HG03060 (cell line): ENCODE measurements around the gene MYH6.

ENCODE experiments used
- ATAC-seq: cut with Tn5 transposase; IDR thresholded peaks from one replicate; pipeline ENCODE4 v1.9.1; 2021; ENCODE audit warnings: low read depth, moderate number of reproducible peaks; ENCODE audit not compliant: unreplicated experiment

MYH6 gene

GRCh38 chr14:23380197-23380914 lies 27.7 kb downstream of the MYH6 start:
- ATAC-seq: no peak

- no peak for ATAC-seq
These were observed 28.5 kb downstream of the MYH6 start for GRCh38 chr14:23379366-23380196.

- no peak for ATAC-seq
These were observed 29.4 kb downstream of the MYH6 start for GRCh38 chr14:23378612-23379220.

GRCh38 chr14:23377573-23378563 lies 30.2 kb downstream of the MYH6 start:
- no peak for ATAC-seq

GRCh38 chr14:23377198-23377550 lies 30.9 kb downstream of the MYH6 start:
- ATAC-seq: no peak

- no peak for ATAC-seq
These were observed 31.4 kb downstream of the MYH6 start, which contains the start of gene CMTM5 for GRCh38 chr14:23376482-23377197. TSS of gene CMTM5 (plus strand) at chr14:23377046. CDS start at chr14:23377252, 206 bp downstream.

GRCh38 chr14:23375527-23376251 lies 32.4 kb downstream of the MYH6 start:
- no peak for ATAC-seq

GRCh38 chr14:23373041-23373440 lies 35.0 kb downstream of the MYH6 start:
- ATAC-seq: no peak

- no peak for ATAC-seq
These were observed 35.6 kb downstream of the MYH6 start, which contains the start of gene IL25 for GRCh38 chr14:23372509-23372908. TSS of gene IL25 (plus strand) at chr14:23372809.

GRCh38 chr14:23371865-23372264 lies 36.2 kb downstream of the MYH6 start:
- no peak for ATAC-seq

- no peak for ATAC-seq
These were observed 37.9 kb downstream of the MYH6 start for GRCh38 chr14:23370221-23370620.

GRCh38 chr14:23366426-23366921 lies 41.6 kb downstream of the MYH6 start:
- ATAC-seq: no peak

GRCh38 chr14:23365732-23366425 lies 42.2 kb downstream of the MYH6 start:
- no peak for ATAC-seq

- ATAC-seq: no peak
These were observed 42.9 kb downstream of the MYH6 start, which contains the start of gene EFS for GRCh38 chr14:23365036-23365731. TSS of gene EFS (minus strand) at chr14:23365172. CDS start at chr14:23365025, 147 bp downstream.

GRCh38 chr14:23364164-23365035 lies 43.7 kb downstream of the MYH6 start:
- ATAC-seq: no peak

GRCh38 chr14:23362200-23362599 lies 45.9 kb downstream of the MYH6 start:
- ATAC-seq: no peak
